Nephron (organoid): ENCODE results near the gene SMG5.

Source experiments
- H3K27ac Mint-ChIP-seq, 3 experiments: 2 replicates each; pipeline ENCODE4 v1.8.0; 2020; ENCODE audit warnings: mixed read lengths in 3 of 3, mild to moderate bottlenecking in 2 of 3, moderate library complexity in 1 of 3
- H3K27me3 Mint-ChIP-seq: 2 replicates; pipeline ENCODE4 v1.8.0; 2021; ENCODE audit warnings: low read depth, mild to moderate bottlenecking, moderate library complexity, mixed read lengths
- H3K36me3 Mint-ChIP-seq: 2 replicates; pipeline ENCODE4 v1.8.0; 2020; ENCODE audit warnings: low read depth, mixed read lengths
- H3K4me1 Mint-ChIP-seq: 2 replicates; pipeline ENCODE4 v1.8.0; 2020; ENCODE audit warnings: mixed read lengths
- H3K4me3 Mint-ChIP-seq, 3 experiments: 2 replicates each; pipeline ENCODE4 v1.8.0; 2020; ENCODE audit warnings: mild to moderate bottlenecking in 3 of 3, mixed read lengths in 3 of 3, moderate library complexity in 2 of 3
- H3K9me3 Mint-ChIP-seq: 2 replicates; pipeline ENCODE4 v1.8.0; 2020; ENCODE audit warnings: mixed read lengths
- TF ChIP-seq, protein P1 (sequence below), 3 experiments: fragments of 200-600 bp; sonication (generic); IDR thresholded peaks; one replicate each; pipeline ENCODE4 v1.5.0; 2021; ENCODE audit warnings: antibody characterized with exemption in 3 of 3; ENCODE audit not compliant: unreplicated experiment in 3 of 3

Gene SMG5

GRCh38 chr1:156200044-156200443 lies 82.6 kb downstream of the SMG5 start:
- Mint-ChIP-seq H3K9me3 (no peaks in the 10 kb centered on the region), H3K27ac (peak overlapping the region in 1 of 3 experiments; percentile 95), H3K27me3 (no peaks in the 10 kb centered on the region), H3K4me1 (peaks cover 6% of the 10 kb centered on the region), H3K36me3 (peaks cover 22% of the 10 kb centered on the region), H3K4me3 (no peak overlapping the region)
- TF ChIP-seq, protein P1, sequence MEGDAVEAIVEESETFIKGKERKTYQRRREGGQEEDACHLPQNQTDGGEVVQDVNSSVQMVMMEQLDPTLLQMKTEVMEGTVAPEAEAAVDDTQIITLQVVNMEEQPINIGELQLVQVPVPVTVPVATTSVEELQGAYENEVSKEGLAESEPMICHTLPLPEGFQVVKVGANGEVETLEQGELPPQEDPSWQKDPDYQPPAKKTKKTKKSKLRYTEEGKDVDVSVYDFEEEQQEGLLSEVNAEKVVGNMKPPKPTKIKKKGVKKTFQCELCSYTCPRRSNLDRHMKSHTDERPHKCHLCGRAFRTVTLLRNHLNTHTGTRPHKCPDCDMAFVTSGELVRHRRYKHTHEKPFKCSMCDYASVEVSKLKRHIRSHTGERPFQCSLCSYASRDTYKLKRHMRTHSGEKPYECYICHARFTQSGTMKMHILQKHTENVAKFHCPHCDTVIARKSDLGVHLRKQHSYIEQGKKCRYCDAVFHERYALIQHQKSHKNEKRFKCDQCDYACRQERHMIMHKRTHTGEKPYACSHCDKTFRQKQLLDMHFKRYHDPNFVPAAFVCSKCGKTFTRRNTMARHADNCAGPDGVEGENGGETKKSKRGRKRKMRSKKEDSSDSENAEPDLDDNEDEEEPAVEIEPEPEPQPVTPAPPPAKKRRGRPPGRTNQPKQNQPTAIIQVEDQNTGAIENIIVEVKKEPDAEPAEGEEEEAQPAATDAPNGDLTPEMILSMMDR (IDR thresholded peaks at IDR 0.05; ENCODE audit: unreplicated experiment in 3 of 3) = no peak
